H1 (cell line): ENCODE results near the gene PRELID2. TPM values are rescaled to one million over a fixed set of nuclear protein-coding genes. Genes with fewer than 3 reads are reported as not detected.
"Not testable (repeated sequence)": the region's sequence is repeated elsewhere in the genome, so short reads cannot be mapped to it uniquely, and the experiment has no call there.

Experiments used
- CTCF ChIA-PET: fragments of 300-600 bp; sonication (Branson Sonifier 250); formaldehyde crosslinking; loops from one replicate; lab custom pipeline; 2021; ENCODE audit not compliant: partially characterized antibody; lab: Charles Lee
- POLR2A ChIA-PET: fragments of 300-600 bp; sonication (Branson Sonifier 250); formaldehyde crosslinking; loops from one replicate; lab custom pipeline; 2021; ENCODE audit warnings: inconsistent platforms; ENCODE audit not compliant: partially characterized antibody; lab: Charles Lee
- DNase-seq, 2 experiments: peaks; one replicate each; pipeline versions ENCODE4 v3.0.0 to v3.0.0-alpha.2; 2010 to 2022; ENCODE audit warnings: low spot score in 2 of 2, low read depth in 1 of 2, mixed read lengths in 1 of 2
- FAIRE-seq: peaks from 2 replicates; lab custom pipeline; 2011; peaks lifted over from hg19 to GRCh38; lab: Jason Lieb, UNC
- H2AFZ ChIP-seq: 2 replicates; pipeline ENCODE4 v1.8.1; 2012; ENCODE audit warnings: low read length, inconsistent platforms
- H2AK5ac ChIP-seq: 2 replicates; pipeline ENCODE4 v1.6.1; 2013; ENCODE audit warnings: low read depth, low read length
- H2BK120ac ChIP-seq: replicated peaks from 2 replicates; pipeline ENCODE3; 2013; ENCODE audit warnings: low read depth, low read length, inconsistent platforms
- H2BK12ac ChIP-seq: 2 replicates; pipeline ENCODE4 v1.6.1; 2013; ENCODE audit warnings: low read depth, low read length
- H2BK15ac ChIP-seq: 2 replicates; pipeline ENCODE4 v1.6.1; 2013; ENCODE audit warnings: low read length
- H2BK20ac ChIP-seq: 2 replicates; pipeline ENCODE4 v1.6.1; 2013; ENCODE audit warnings: low read length
- H2BK5ac ChIP-seq: 2 replicates; pipeline ENCODE4 v1.6.1; 2013; ENCODE audit warnings: low read depth, low read length
- H3K14ac ChIP-seq: 2 replicates; pipeline ENCODE4 v1.6.1; 2013; ENCODE audit warnings: inconsistent platforms; ENCODE audit not compliant: insufficient read length
- H3K18ac ChIP-seq: 2 replicates; pipeline ENCODE4 v1.6.1; 2013; ENCODE audit warnings: low read length; ENCODE audit errors: extremely low read depth
- H3K23ac ChIP-seq: 2 replicates; pipeline ENCODE4 v1.6.1; 2013; ENCODE audit warnings: inconsistent platforms; ENCODE audit not compliant: insufficient read length
- H3K23me2 ChIP-seq: 2 replicates; pipeline ENCODE4 v1.6.1; 2013; ENCODE audit warnings: low read depth, low read length
- H3K27ac ChIP-seq: 2 replicates; pipeline ENCODE4 v1.6.1; 2011; ENCODE audit warnings: low read depth, low read length, inconsistent platforms
- H3K27me3 ChIP-seq, 4 experiments: replicated peaks in 1 of 4; 1 replicate in 1 of 4; 2 replicates in 3 of 4; pipeline versions ENCODE4 v1.6.1 to v1.8.1; 2011 to 2013; ENCODE audit warnings: low read length in 3 of 4, mild to moderate bottlenecking in 3 of 4, inconsistent platforms in 2 of 4, mixed read lengths in 2 of 4, moderate library complexity in 1 of 4; ENCODE audit not compliant: control insufficient read depth in 3 of 4, insufficient read depth in 3 of 4; ENCODE audit errors: extremely low read depth in 1 of 4
- H3K36me3 ChIP-seq, 4 experiments: 2 replicates each; pipeline versions ENCODE4 v1.6.1 to v1.8.1; 2011 to 2013; ENCODE audit warnings: mild to moderate bottlenecking in 4 of 4, low read length in 3 of 4, moderate library complexity in 2 of 4, control low read depth in 1 of 4, inconsistent platforms in 1 of 4; ENCODE audit not compliant: insufficient read depth in 4 of 4, control insufficient read depth in 2 of 4
- H3K4ac ChIP-seq: replicated peaks from 2 replicates; pipeline ENCODE3; 2013; ENCODE audit warnings: low read length, low read depth, mixed read lengths, inconsistent platforms; ENCODE audit not compliant: insufficient read length
- H3K4me1 ChIP-seq, 4 experiments: replicated peaks in 1 of 4; 1 replicate in 1 of 4; 2 replicates in 3 of 4; pipeline versions ENCODE4 v1.6.1 to v1.8.1; 2011 to 2013; ENCODE audit warnings: low read length in 3 of 4, inconsistent platforms in 2 of 4, mixed read lengths in 1 of 4; ENCODE audit not compliant: insufficient read depth in 4 of 4, control insufficient read depth in 3 of 4
- H3K4me2 ChIP-seq, 2 experiments: 2 replicates each; pipeline versions ENCODE4 v1.6.1 to v1.8.1; 2011 to 2013; ENCODE audit warnings: low read depth in 2 of 2, low read length in 2 of 2, control low read depth in 1 of 2, inconsistent platforms in 1 of 2, mild to moderate bottlenecking in 1 of 2; ENCODE audit not compliant: insufficient read depth in 1 of 2
- H3K4me3 ChIP-seq, 4 experiments: fragments of 200-600, 300-600 bp in 1 of 4; sonication (generic), shearing (Covaris generic), sonication (Bioruptor Twin) in 1 of 4; 2 replicates each; pipeline versions ENCODE4 v1.5.1 to v1.8.1; 2011 to 2016; ENCODE audit warnings: low read length in 4 of 4, low read depth in 3 of 4, control low read depth in 2 of 4, inconsistent platforms in 2 of 4, mild to moderate bottlenecking in 2 of 4, mixed read lengths in 1 of 4, moderate library complexity in 1 of 4; ENCODE audit not compliant: insufficient read depth in 2 of 4; ENCODE audit errors: extremely low read depth in 1 of 4
- H3K56ac ChIP-seq: replicated peaks from 2 replicates; pipeline ENCODE3; 2013; ENCODE audit warnings: low read depth, mild to moderate bottlenecking, mixed read lengths, low read length, inconsistent platforms; ENCODE audit not compliant: insufficient read length
- H3K79me1 ChIP-seq: 2 replicates; pipeline ENCODE4 v1.6.1; 2013; ENCODE audit warnings: low read depth, low read length, control low read depth
- H3K79me2 ChIP-seq, 2 experiments: 2 replicates each; pipeline versions ENCODE4 v1.6.1 to v1.8.1; 2012 to 2013; ENCODE audit warnings: low read length in 2 of 2, mild to moderate bottlenecking in 2 of 2, inconsistent platforms in 1 of 2; ENCODE audit not compliant: insufficient read depth in 2 of 2, control insufficient read depth in 1 of 2
- H3K9ac ChIP-seq, 4 experiments: replicated peaks in 1 of 4; 1 replicate in 1 of 4; 2 replicates in 3 of 4; pipeline versions ENCODE4 v1.6.1 to v1.8.1; 2011 to 2013; ENCODE audit warnings: low read depth in 3 of 4, low read length in 3 of 4, control low read depth in 2 of 4, mild to moderate bottlenecking in 2 of 4, moderate library complexity in 2 of 4, inconsistent platforms in 1 of 4; ENCODE audit errors: extremely low read depth in 1 of 4
- H3K9me3 ChIP-seq, 2 experiments: 2 replicates each; pipeline versions ENCODE4 v1.6.1 to v1.8.1; 2012 to 2013; ENCODE audit warnings: mild to moderate bottlenecking in 2 of 2, moderate library complexity in 2 of 2, control low read depth in 1 of 2, inconsistent platforms in 1 of 2, low read depth in 1 of 2, low read length in 1 of 2, mixed read lengths in 1 of 2; ENCODE audit not compliant: insufficient read depth in 2 of 2
- H4K20me1 ChIP-seq, 2 experiments: replicated peaks in 1 of 2; 2 replicates each; pipeline versions ENCODE3 to v1.8.1; 2011 to 2013; ENCODE audit warnings: inconsistent platforms in 2 of 2, low read length in 2 of 2, mild to moderate bottlenecking in 1 of 2; ENCODE audit not compliant: insufficient read depth in 2 of 2, control insufficient read depth in 1 of 2
- H4K5ac ChIP-seq: 2 replicates; pipeline ENCODE4 v1.6.1; 2013; ENCODE audit warnings: low read length, low read depth, mixed read lengths, inconsistent platforms; ENCODE audit not compliant: insufficient read length
- H4K8ac ChIP-seq: 2 replicates; pipeline ENCODE4 v1.8.0; 2013; ENCODE audit warnings: mild to moderate bottlenecking, moderate library complexity, low read length, inconsistent platforms; ENCODE audit not compliant: insufficient read depth; ENCODE audit errors: extremely low read depth
- H4K91ac ChIP-seq: replicated peaks from 2 replicates; pipeline ENCODE3; 2013; ENCODE audit warnings: low read length, mixed read lengths, inconsistent platforms; ENCODE audit not compliant: insufficient read length
- WGBS, 2 experiments: shearing (Covaris generic) in 1 of 2; methylation state at CpG; one replicate each; pipeline versions ENCODE4 v1.1.6 to v1.1.7; 2013 to 2015; ENCODE audit warnings: low lambda C conversion rate in 2 of 2, mixed read lengths in 2 of 2, inconsistent platforms in 1 of 2, low coverage in 1 of 2, missing lambda C conversion rate in 1 of 2; ENCODE audit not compliant: insufficient replicate concordance in 2 of 2, insufficient coverage in 1 of 2, insufficient read length in 1 of 2; ENCODE audit errors: extremely low coverage in 1 of 2, missing lambda C conversion rate in 1 of 2; 5-methylcytosine and 5-hydroxymethylcytosine counted together
- polyA plus RNA-seq, 7 experiments: library from polyadenylated mRNA; depleted of rRNA in 3 of 7; stranded (reverse) in 5 of 7; unstranded in 2 of 7; fragments of >200 nt in 5 of 7; fragments of 200-250 nt in 2 of 7; gene quantifications; 1 replicate in 5 of 7; 2 replicates in 1 of 7; 4 replicates in 1 of 7; pipeline versions ENCODE4 v1.2.1 to v1.2.3, GENCODE V29; 2011 to 2013; ENCODE audit warnings: missing spikeins in 2 of 7, mixed read lengths in 2 of 7
- total RNA-seq: library from RNA; stranded (reverse); fragmentation: NEBNext Ultra II Directional; extraction: Animal tissue kit (Norgen Biotek cat#: 25700); gene quantifications from 2 replicates; pipeline ENCODE4 v1.2.1, GENCODE V29; 2021

The PRELID2 gene
- total and polyA plus RNA-seq, 2 of the 8 experiments (the other 6 are each of a cell fraction or from before 2014, with no cell fraction given): 2.2 to 7.8 TPM

- H3K9ac ChIP-seq, H4K91ac ChIP-seq, H3K27ac ChIP-seq, H2BK20ac ChIP-seq, H3K23ac ChIP-seq, FAIRE-seq, H3K4me3 ChIP-seq, H3K4me2 ChIP-seq, H3K18ac ChIP-seq, H2AK5ac ChIP-seq, H3K27me3 ChIP-seq, H3K36me3 ChIP-seq, H4K8ac ChIP-seq, H3K4ac ChIP-seq, H3K56ac ChIP-seq, H2BK12ac ChIP-seq, H3K9me3 ChIP-seq, POLR2A ChIA-PET, H2AFZ ChIP-seq, H2BK5ac ChIP-seq, H3K4me1 ChIP-seq, H2BK15ac ChIP-seq, H3K79me2 ChIP-seq, H4K20me1 ChIP-seq, H2BK120ac ChIP-seq, H3K14ac ChIP-seq, H4K5ac ChIP-seq, H3K79me1 ChIP-seq, DNase-seq, H3K23me2 ChIP-seq: not testable (repeated sequence)
- 89% methylated on average over 2 of the region's 2 CpGs; no CpG with 5 or more reads in 1 of the 2 experiments for WGBS, 2 experiments
- CTCF ChIA-PET: interaction anchor here (0.7 to 2.3 kb wide), 4 partner anchors 25 to 188 kb away, joined by 3 to 7 read pairs (median 4); no protein-coding TSS in a partner anchor
These were observed 29.3 kb upstream of the PRELID2 start for GRCh38 chr5:145864432-145864831.
